HepG2 (cell line): Measurements from ENCODE around the gene DNAJC2. TPM values are rescaled to one million over a fixed set of nuclear protein-coding genes. Genes with fewer than 3 reads are reported as not detected.

ENCODE experiments used
- ATF4 ChIP-seq, 2 experiments: fragments of 450-650 bp in 1 of 2; sonication (generic) in 1 of 2; formaldehyde crosslinking; IDR thresholded peaks; 2 replicates each; pipeline versions ENCODE4 v1.5.0 to v1.8.0; 2020 to 2022; ENCODE audit warnings: mild to moderate bottlenecking in 1 of 2, missing genetic modification reagents in 1 of 2
- DZIP1 ChIP-seq: sonication (generic); formaldehyde crosslinking; IDR thresholded peaks from 2 replicates; pipeline ENCODE4 v1.5.0; 2020; ENCODE audit warnings: mild to moderate bottlenecking, missing genetic modification reagents
- ESRRA ChIP-seq: sonication (generic); formaldehyde crosslinking; IDR thresholded peaks from 2 replicates; pipeline ENCODE4 v1.5.1; 2020; ENCODE audit warnings: mild to moderate bottlenecking, low read depth, missing genetic modification reagents
- FOXJ3 ChIP-seq: sonication (generic); formaldehyde crosslinking; IDR thresholded peaks from 2 replicates; pipeline ENCODE4 v1.4.0; 2020; ENCODE audit warnings: missing genetic modification reagents, mild to moderate bottlenecking, borderline replicate concordance
- HOXA3 ChIP-seq: sonication (generic); formaldehyde crosslinking; IDR thresholded peaks from 2 replicates; pipeline ENCODE4 v1.5.0; 2020; ENCODE audit warnings: missing genetic modification reagents
- JUN ChIP-seq: sonication (generic); formaldehyde crosslinking; IDR thresholded peaks from 2 replicates; pipeline ENCODE4 v1.4.0; 2020; ENCODE audit warnings: mild to moderate bottlenecking, missing genetic modification reagents
- KLF6 ChIP-seq: IDR thresholded peaks from 2 replicates; pipeline ENCODE4 v1.8.0; 2016; ENCODE audit warnings: missing biosample characterization, missing genetic modification reagents
- MEIS1 ChIP-seq: sonication (generic); formaldehyde crosslinking; IDR thresholded peaks from 2 replicates; pipeline ENCODE4 v1.9.0; 2021; ENCODE audit warnings: mild to moderate bottlenecking, missing genetic modification reagents, moderate library complexity, borderline replicate concordance
- RARA ChIP-seq: IDR thresholded peaks from 2 replicates; pipeline ENCODE4 v1.6.1; 2016; ENCODE audit warnings: missing genetic modification reagents, missing compliant biosample characterization
- SNRNP70 ChIP-seq: fragments of 200-400 bp; formaldehyde crosslinking; IDR thresholded peaks from 2 replicates; pipeline ENCODE4 v1.6.1; 2017; ENCODE audit warnings: mild to moderate bottlenecking, low read depth, low read length, moderate library complexity
- SPEN ChIP-seq: sonication (generic); formaldehyde crosslinking; IDR thresholded peaks from 2 replicates; pipeline ENCODE4 v1.5.1; 2020; ENCODE audit warnings: low read depth, mild to moderate bottlenecking, missing genetic modification reagents
- TAF15 ChIP-seq: fragments of 200-400 bp; formaldehyde crosslinking; IDR thresholded peaks from one replicate; pipeline ENCODE4 v1.6.1; 2018; ENCODE audit warnings: mild to moderate bottlenecking, low read depth, low read length; ENCODE audit not compliant: poor library complexity, severe bottlenecking
- TCF7 ChIP-seq: sonication (generic); IDR thresholded peaks from 2 replicates; pipeline ENCODE4 v1.6.1; 2016; ENCODE audit warnings: antibody characterized with exemption, low read depth
- WIZ ChIP-seq: sonication (generic); formaldehyde crosslinking; IDR thresholded peaks from 2 replicates; pipeline ENCODE4 v1.5.1; 2020; ENCODE audit warnings: mild to moderate bottlenecking, missing genetic modification reagents
- ZKSCAN5 ChIP-seq: sonication (generic); formaldehyde crosslinking; IDR thresholded peaks from 2 replicates; pipeline ENCODE4 v1.5.1; 2020; ENCODE audit warnings: mild to moderate bottlenecking, missing genetic modification reagents
- ZKSCAN8 ChIP-seq: IDR thresholded peaks from 2 replicates; pipeline ENCODE4 v1.6.1; 2016; ENCODE audit warnings: borderline replicate concordance, missing genetic modification reagents, missing compliant biosample characterization
- ZNF274 ChIP-seq: sonication (generic); formaldehyde crosslinking; IDR thresholded peaks from 2 replicates; pipeline ENCODE4 v1.5.1; 2020; ENCODE audit warnings: mild to moderate bottlenecking, missing genetic modification reagents
- ZNF3 ChIP-seq: IDR thresholded peaks from 2 replicates; pipeline ENCODE4 v1.7.0; 2017; ENCODE audit warnings: inconsistent platforms
- ZNF414 ChIP-seq: sonication (generic); formaldehyde crosslinking; IDR thresholded peaks from 2 replicates; pipeline ENCODE4 v1.5.0; 2020; ENCODE audit warnings: missing genetic modification reagents
- ZNF547 ChIP-seq: sonication (generic); formaldehyde crosslinking; IDR thresholded peaks from 2 replicates; pipeline ENCODE4 v1.5.1; 2020; ENCODE audit warnings: mild to moderate bottlenecking, missing genetic modification reagents
- ZNF549 ChIP-seq: sonication (generic); formaldehyde crosslinking; IDR thresholded peaks from 2 replicates; pipeline ENCODE4 v1.5.0; 2020; ENCODE audit warnings: missing genetic modification reagents
- ZNF652 ChIP-seq: IDR thresholded peaks from 2 replicates; pipeline ENCODE4 v1.6.1; 2016; ENCODE audit warnings: low read depth, borderline replicate concordance
- ZSCAN25 ChIP-seq: sonication (generic); formaldehyde crosslinking; IDR thresholded peaks from 2 replicates; pipeline ENCODE4 v1.8.0; 2022; ENCODE audit warnings: mild to moderate bottlenecking, missing genetic modification reagents
- polyA plus RNA-seq, 8 experiments: library from polyadenylated mRNA; depleted of rRNA in 3 of 8; stranded (reverse) in 7 of 8; unstranded in 1 of 8; fragments of >200 nt; fragmentation: Illumina TruSeq in 4 of 8; extraction: Trizol in 4 of 8; gene quantifications; 2 replicates each; pipeline versions ENCODE4 v1.2.1 to v1.2.3, GENCODE V29; 2011 to 2016; ENCODE audit warnings: low read depth in 4 of 8, missing spikeins in 1 of 8, mixed read lengths in 1 of 8; ENCODE audit not compliant: insufficient read depth in 1 of 8
- total RNA-seq, 5 experiments: library from RNA; depleted of rRNA; stranded (reverse); fragments of >200 nt; fragmentation: Illumina TruSeq; extraction: Trizol; gene quantifications; 2 replicates each; pipeline ENCODE4 v1.2.3, GENCODE V29; 2016; ENCODE audit warnings: low read depth in 1 of 5
- TF ChIP-seq, protein P1 (sequence below): sonication (generic); formaldehyde crosslinking; IDR thresholded peaks from 2 replicates; pipeline ENCODE4 v1.8.1; 2023; ENCODE audit warnings: mild to moderate bottlenecking, moderate library complexity, missing genetic modification reagents
- TF ChIP-seq, protein P2 (sequence below): sonication (generic); formaldehyde crosslinking; IDR thresholded peaks from 2 replicates; pipeline ENCODE4 v1.4.0; 2020; ENCODE audit warnings: mild to moderate bottlenecking, missing genetic modification reagents

DNAJC2 gene
- total and polyA plus RNA-seq, 2 of the 13 experiments (the other 11 are each of a cell fraction or from before 2014, with no cell fraction given): 19.6 to 42.0 TPM

- TF ChIP-seq, protein P1, sequence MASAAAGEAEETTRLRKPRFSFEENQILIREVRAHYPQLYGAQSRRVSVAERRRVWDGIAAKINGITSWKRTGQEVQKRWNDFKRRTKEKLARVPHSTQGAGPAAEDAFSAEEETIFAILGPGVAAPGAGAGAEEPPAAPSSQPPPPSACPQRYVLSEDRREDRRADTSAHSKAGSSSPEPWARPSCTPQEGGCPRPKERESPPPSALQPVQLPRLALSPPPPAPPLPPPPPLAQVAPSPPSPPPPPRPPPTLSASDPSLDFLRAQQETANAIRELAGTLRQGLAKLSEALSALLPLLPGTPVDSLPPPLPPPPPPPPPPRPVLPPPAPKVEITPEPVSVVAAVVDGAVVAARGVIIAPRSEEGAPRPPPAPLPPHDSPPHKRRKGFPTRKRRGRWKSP (CRISPR knock-in tag): 0 out of 2 replicates have a peak, but pooled peaks have one; percentile 32
- 0 out of 2 replicates have a peak, but pooled peaks have one; percentile 20 for TF ChIP-seq SPEN (CRISPR knock-in tag)
- TF ChIP-seq FOXJ3 (CRISPR knock-in tag): peak; percentile 72; the same call in 1 of the 2 replicates
- TF ChIP-seq ZNF652 (CRISPR knock-in tag): no peak
- TF ChIP-seq MEIS1: no peak; the same call in 1 of the 2 replicates
- no peak for TF ChIP-seq ZNF547
- TF ChIP-seq, protein P2, sequence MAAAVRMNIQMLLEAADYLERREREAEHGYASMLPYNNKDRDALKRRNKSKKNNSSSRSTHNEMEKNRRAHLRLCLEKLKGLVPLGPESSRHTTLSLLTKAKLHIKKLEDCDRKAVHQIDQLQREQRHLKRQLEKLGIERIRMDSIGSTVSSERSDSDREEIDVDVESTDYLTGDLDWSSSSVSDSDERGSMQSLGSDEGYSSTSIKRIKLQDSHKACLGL (CRISPR knock-in tag): no peak
- no peak for TF ChIP-seq JUN
- 0 out of 2 replicates have a peak, but pooled peaks have one; percentile 51 for TF ChIP-seq ESRRA (CRISPR knock-in tag)
- TF ChIP-seq ZNF414: no peak; the same call in 1 of the 2 replicates
- no peak for TF ChIP-seq DZIP1
- TF ChIP-seq ZKSCAN8 (CRISPR knock-in tag): 0 out of 2 replicates have a peak, but pooled peaks have one; percentile 71
- TF ChIP-seq RARA: peak; percentile 52
- TF ChIP-seq HOXA3: peak; percentile 20; the same call in 1 of the 2 replicates
- no peak for TF ChIP-seq ZNF274 (CRISPR knock-in tag)
- TF ChIP-seq ZSCAN25 (CRISPR knock-in tag): no peak
- TF ChIP-seq SNRNP70: no peak
- TF ChIP-seq ZKSCAN5: peak; percentile 95
- peak; percentile 83 for TF ChIP-seq TCF7
- TF ChIP-seq ATF4 (CRISPR knock-in tag; IDR thresholded peaks at IDR 0.05): peak in 1 of 2 experiments; percentile 9; a peak in 1 of 4 replicates
- TF ChIP-seq WIZ (CRISPR knock-in tag): 0 out of 2 replicates have a peak, but pooled peaks have one; percentile 49
- no peak for TF ChIP-seq ZNF549 (CRISPR knock-in tag)
- TF ChIP-seq TAF15: no peak
- 0 out of 2 replicates have a peak, but pooled peaks have one; percentile 45 for TF ChIP-seq ZNF3 (CRISPR knock-in tag)
- TF ChIP-seq KLF6 (CRISPR knock-in tag): 0 out of 2 replicates have a peak, but pooled peaks have one; percentile 55
Measured at GRCh38 chr7:103388469-103389140, 44.0 kb upstream of the DNAJC2 start (continued).
